ENCODE data around the gene NMT2.

NMT2 gene

GRCh38 chr10:15103513-15103912 lies 65.0 kb downstream of the NMT2 start:
- no peak for DNase-seq

GRCh38 chr10:15099886-15100285 lies 68.6 kb downstream of the NMT2 start:
- H3K27ac Mint-ChIP-seq = no peak overlapping the region
- peak overlapping the region; percentile 28 for H3K4me3 Mint-ChIP-seq
- peaks cover 36% of the 10 kb centered on the region for H3K36me3 Mint-ChIP-seq (ENCODE audit: low read depth)
- no peaks in the 10 kb centered on the region for H3K9me3 Mint-ChIP-seq
- TF ChIP-seq CTCF (IDR thresholded peaks at IDR 0.05) = no peak
- H3K27me3 Mint-ChIP-seq (ENCODE audit: low read depth, poor library complexity) = peaks cover 6% of the 10 kb centered on the region
- peaks cover 52% of the 10 kb centered on the region for H3K4me1 Mint-ChIP-seq
- no peak for DNase-seq

More at GRCh38 chr10:15103513-15103912, 65.0 kb downstream of the NMT2 start:
- no peak for TF ChIP-seq CTCF (IDR thresholded peaks at IDR 0.05)
- peak overlapping the region; percentile 82 for H3K27ac Mint-ChIP-seq
- peaks cover 30% of the 10 kb centered on the region for H3K4me1 Mint-ChIP-seq
- H3K9me3 Mint-ChIP-seq = no peaks in the 10 kb centered on the region
- H3K4me3 Mint-ChIP-seq = no peak overlapping the region
- peaks cover 58% of the 10 kb centered on the region for H3K36me3 Mint-ChIP-seq (ENCODE audit: low read depth)
- H3K27me3 Mint-ChIP-seq (ENCODE audit: low read depth, poor library complexity) = no peaks in the 10 kb centered on the region

GRCh38 chr10:15097011-15097812 lies 71.3 kb downstream of the NMT2 start, which contains the start of gene RPP38:
TSS of gene RPP38 (plus strand) at chr10:15097355. CDS start at chr10:15103315, 5,960 bp downstream.
- no peak for TF ChIP-seq CTCF (IDR thresholded peaks at IDR 0.05)
- Mint-ChIP-seq H3K4me1 (peaks cover 41% of the 10 kb centered on the region), H3K4me3 (peak within 1 kb of the TSS; percentile 99), H3K27me3 (ENCODE audit: low read depth, poor library complexity) (peaks cover 16% of the 10 kb centered on the region), H3K9me3 (no peaks in the 10 kb centered on the region), H3K36me3 (ENCODE audit: low read depth) (peaks cover 20% of the 10 kb centered on the region), H3K27ac (peak within 1 kb of the TSS; percentile 99)
- DNase-seq = peak; percentile 98

- peaks cover 37% of the 10 kb centered on the region for H3K4me1 Mint-ChIP-seq
- peak overlapping the region; percentile 64 for H3K27ac Mint-ChIP-seq
- DNase-seq = no peak
- peaks cover 16% of the 10 kb centered on the region for H3K27me3 Mint-ChIP-seq (ENCODE audit: low read depth, poor library complexity)
- H3K4me3 Mint-ChIP-seq = peak overlapping the region; percentile 99
- peaks cover 3% of the 10 kb centered on the region for H3K9me3 Mint-ChIP-seq
- peaks cover 14% of the 10 kb centered on the region for H3K36me3 Mint-ChIP-seq (ENCODE audit: low read depth)
- no peak for TF ChIP-seq CTCF (IDR thresholded peaks at IDR 0.05)
Observed at GRCh38 chr10:15096661-15097010, 71.9 kb downstream of the NMT2 start.

GRCh38 chr10:15092855-15093408 lies 75.6 kb downstream of the NMT2 start:
- H3K27ac Mint-ChIP-seq = no peak overlapping the region
- peaks cover 3% of the 10 kb centered on the region for H3K9me3 Mint-ChIP-seq
- peaks cover 19% of the 10 kb centered on the region for H3K4me1 Mint-ChIP-seq
- no peak for DNase-seq
- H3K27me3 Mint-ChIP-seq (ENCODE audit: low read depth, poor library complexity) = peaks cover 14% of the 10 kb centered on the region
- TF ChIP-seq CTCF (IDR thresholded peaks at IDR 0.05) = no peak
- no peak overlapping the region for H3K4me3 Mint-ChIP-seq
- H3K36me3 Mint-ChIP-seq (ENCODE audit: low read depth) = peaks cover 3% of the 10 kb centered on the region
